DMS79 (cell line): ENCODE data around the gene LRRC7.
"Not testable (repeated sequence)": the region's sequence is repeated elsewhere in the genome, so short reads cannot be mapped to it uniquely, and the experiment has no call there.

Source experiments
- DNase-seq: peaks from one replicate; lab custom pipeline; 2025; lab: John Stamatoyannopoulos, UW

The LRRC7 gene

DNA sequence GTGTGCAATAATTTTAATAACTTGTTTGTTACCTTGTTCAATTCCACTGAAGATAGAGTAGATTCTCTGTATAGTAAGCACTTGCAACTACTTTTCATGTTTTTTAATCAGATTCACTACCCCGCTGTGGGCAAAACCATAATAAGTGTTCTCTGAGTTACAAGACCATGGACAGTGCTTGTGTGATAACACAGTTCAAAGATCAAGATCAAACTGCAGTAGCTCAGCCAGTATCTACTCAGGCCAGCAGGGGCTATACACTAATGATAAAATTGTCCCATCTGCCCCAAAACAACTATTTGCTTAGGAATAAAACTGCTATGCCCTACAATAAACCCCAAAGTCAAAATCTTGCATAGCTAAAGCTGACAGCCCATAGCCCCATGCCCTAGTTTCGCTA is 129.6 kb downstream of the LRRC7 start:
- DNase-seq: no peak

DNA sequence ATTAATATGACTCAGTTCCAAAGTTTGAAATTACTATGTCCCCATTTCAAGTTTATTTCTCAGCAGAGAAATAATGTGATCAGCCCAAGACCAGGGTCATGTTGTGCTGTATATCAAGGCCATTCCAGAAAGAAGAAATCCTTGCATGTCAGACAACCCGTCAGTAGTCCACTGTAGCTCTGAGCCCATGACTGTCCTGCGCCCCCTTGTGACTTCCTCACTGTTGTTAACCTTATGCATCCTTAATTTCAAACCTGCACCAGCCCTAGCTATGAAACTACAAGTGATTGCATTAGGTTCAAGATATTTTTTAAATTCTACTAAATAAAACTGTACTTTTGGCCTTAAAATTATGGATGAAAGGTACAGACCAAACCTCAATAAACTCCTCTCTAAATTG is 133.0 kb downstream of the LRRC7 start:
- DNase-seq: no peak

DNA sequence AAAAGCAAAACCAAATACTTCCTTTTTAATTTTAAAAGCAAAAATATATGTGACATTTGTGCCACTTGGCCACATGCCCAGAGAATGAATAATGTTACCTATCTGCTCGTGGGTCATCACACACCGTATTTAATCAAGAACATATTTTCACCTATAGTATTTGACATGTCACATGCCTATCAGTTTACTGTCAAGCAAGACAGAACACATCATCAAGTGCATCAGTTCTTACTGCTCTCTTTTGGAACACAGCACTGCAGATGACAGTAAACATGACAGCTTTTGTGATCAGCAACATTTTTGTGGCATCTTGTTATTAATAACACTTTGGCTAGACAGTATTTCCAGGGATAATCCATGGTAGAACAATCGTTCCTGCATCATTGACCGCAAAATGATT is 134.4 kb downstream of the LRRC7 start:
- DNase-seq: no peak

DNA sequence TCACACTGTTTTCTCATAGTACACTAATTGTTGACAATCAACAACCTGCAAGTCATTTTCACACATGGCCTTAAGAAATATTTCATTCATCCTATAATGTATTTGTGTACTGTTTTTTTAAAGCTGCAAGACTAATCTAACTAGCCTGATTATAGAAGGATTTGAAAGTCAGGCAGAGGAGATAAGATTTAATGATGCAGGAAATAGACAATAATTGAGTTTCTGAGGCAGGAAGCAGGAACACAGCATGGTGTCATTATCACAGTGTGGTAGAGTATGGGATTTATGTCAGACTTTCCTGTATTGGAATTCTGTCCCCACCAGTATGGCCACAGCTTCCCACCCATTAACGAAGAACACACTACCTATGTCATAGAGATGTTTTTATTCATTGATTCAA is 138.8 kb downstream of the LRRC7 start:
- DNase-seq: no peak

DNA sequence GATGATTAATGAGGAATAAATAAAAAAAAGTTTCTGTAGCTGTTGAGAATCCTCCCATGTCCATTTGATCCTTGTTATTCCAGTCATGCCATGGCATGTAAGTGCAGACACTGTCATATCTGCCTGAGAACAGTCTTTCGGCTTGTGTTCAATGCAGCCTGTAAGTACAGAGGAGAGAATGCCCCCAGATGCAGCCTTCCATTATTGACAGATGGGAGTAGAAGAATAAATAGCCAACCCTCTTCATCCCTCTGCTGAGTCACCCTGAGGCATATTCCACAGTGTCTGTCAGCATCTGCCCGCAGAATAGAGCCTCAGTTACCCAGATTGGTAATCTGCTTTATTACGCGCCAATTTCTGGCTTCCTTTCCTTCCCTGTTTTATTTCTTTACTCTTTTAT is 139.4 kb downstream of the LRRC7 start:
- DNase-seq: no peak

DNA sequence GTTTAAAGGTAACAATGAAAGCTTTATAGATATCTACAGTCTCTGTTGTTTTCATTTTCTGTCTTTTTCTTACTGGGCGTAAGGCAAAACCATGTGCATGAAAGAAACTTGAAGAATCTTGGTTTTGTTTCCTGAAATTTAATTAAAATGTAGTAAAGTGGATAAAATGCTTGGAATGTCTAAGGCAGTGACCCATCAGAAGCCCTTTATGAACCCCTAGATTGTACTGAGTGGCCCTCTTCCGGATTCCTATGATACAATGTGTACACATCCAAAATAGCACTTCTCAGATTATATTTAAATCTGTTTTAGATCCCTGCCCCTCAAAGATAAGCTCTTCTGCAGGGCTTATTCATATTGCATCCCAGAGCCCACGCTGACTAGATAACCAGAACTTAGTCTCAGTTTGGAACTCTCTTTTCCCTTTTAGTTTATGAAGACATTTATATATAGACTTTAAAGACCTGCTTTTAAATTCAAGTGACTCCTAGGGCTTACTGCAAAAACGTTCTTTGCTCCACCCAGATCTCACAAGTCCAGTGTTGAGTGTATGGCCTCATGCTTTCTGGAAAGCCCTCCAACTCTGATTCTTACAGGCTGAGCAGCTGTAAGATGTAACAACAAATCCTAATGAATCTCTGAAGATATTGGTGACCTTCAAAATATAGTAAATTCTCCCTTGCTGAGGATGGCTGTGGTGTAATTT is 142.9 kb downstream of the LRRC7 start:
- DNase-seq: no peak

DNA sequence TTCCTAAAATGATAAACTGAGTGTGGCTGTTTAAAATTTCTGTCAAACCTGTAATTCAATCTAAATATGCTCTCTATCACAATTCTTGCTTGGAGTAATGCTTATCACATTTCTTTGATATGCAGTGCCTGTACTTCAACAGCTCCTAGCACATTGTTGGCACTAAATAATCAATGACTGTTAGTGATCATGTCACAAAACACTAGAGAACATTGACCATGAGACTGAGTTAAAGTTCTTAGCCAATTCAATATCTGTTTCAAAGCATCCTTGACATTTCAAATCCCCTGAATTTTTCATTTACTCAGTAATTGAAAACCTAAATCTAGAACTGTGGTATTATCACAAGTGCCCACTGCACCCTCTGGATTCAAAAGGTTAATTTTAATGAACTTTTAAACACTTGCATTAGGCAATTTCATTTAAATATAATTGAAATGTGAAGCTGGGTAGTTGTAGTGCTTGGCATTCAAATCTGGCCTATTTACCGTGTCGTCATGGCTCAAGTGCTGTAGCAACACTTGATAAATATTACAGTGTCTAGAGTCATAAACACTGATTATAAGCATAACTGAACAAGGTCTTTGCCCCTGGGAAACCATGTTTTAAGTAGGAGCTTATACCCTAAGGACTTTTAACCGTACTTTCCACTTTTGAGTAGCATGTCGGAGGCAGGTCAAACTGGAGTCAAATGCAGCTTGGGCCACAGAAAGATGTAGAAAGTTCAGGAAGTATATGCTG is 143.6 kb downstream of the LRRC7 start:
- DNase-seq: no peak

DNA sequence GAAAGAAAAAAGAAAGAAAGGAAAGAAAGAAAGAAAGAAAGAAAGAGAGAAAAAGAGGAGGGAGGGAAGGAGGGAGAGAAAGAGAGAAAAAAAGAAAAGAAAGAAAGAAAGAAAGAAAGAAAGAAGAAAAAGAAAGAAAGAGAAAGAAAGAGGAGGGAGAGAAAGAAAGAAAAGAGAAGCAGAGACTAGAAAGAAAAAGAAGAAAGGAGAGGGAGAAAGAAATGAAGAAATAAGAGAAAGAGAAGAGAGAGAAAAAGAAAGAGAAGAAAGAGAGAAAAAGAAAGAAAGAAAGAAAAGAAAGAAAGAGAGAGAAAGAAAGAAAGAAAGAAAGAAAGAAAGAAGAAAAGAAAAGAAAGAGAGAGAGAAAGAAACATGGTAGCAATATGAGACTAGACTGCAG is 150.1 kb downstream of the LRRC7 start:
- DNase-seq: not testable (repeated sequence)

DNA sequence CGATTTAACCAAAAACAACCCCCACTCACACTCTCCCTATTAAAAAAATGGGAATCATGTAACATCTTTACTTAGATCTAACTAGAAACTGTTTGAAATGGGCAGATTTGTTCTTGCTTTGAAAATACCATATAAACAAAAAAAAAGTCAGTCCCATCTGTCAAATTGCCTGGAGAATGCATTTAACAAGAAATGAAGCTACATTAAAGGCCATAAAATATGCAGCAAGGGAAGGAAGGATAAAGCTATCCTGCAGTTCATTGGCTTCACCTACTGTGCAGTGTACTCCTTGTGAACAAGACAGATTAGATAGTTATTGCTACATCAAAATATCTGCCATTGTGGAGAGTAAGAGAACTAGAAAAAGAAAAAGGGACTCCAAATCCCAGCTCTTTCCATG is 160.5 kb downstream of the LRRC7 start:
- DNase-seq: no peak

DNA sequence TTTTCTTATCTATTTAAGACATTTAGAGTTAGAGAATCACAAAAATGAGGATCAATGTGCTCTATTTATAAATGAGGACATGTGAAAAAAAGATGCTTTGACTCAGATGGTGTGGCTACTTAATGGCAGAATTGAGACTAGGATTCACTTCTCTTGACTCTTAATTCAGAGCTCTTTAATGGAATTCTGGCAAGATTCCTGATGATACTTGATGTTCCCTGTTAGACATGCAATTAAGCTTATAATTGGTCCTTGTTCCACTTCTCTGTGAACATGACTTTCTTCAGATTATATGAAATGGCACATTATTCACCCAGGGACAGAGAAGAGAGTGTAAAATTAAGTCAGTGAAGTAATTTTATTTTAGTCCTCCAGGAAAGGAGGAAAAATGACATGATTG is 165.3 kb downstream of the LRRC7 start:
- no peak for DNase-seq

DNA sequence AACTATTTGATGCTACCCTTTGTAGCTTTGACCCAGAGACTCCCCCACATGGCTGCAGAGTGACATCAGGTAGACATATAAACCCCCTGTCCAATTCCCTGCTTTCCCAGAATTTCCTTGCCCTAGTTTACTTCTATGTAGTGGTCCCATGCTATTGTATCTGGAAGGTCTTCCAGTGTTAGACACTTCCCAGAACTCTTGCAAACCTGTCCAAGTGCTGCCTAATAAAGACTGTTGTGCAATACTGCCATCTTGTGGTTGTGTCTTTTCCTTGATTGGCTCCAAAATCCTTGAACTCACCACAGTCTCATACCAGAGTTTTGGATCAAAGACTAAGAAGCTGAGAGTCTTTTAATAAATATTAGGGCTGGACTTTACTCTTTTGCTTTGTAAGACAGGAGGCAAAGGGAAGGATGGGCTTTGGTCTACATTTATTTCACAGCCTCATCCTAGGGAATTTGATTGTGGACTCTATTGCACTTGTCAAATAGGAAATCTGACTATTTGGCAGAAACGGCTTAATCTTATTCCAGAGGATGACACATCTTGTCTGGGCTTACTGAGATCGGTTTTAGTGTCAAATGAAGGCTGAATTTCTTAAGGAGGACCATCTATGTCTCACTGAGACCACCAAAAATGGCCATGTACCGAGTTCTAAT is 169.9 kb downstream of the LRRC7 start:
- no peak for DNase-seq

DNA sequence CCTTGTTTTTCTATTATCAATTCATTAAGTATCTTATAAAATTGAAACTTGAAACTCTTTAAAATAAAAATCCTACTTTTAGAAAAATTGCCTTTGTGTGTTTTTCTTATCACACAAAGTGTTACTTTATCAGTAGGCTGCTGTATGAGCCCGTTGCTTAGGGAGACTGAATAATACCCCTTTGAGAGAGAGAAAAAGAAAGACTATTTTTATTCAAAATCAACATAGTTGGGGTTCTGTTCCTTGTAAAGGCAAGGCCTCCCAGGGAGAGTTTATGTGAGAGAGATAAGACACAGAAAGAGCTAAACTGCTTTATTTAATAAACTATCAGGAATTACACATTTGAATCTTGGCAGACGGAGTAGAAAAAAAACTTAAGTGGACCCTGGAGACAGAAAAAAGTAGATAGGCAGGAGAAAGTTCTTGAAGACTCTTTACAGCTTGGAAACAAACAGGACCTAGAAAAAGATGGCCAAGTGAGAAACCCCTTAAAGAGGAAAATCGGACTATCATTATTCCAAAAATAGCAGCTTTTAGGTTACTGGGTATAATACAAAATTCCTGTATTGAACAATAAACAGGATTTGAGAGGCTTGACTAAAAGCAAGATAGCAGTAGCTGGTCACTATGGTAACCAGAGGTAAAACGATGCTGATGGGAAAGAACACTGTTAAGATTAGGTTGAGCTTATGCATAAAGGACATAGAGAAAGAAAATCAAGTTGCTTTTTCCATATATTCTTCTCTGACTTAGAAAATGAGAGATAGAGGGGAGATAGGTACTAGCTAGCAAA is 170.9 kb downstream of the LRRC7 start:
- no peak for DNase-seq

DNA sequence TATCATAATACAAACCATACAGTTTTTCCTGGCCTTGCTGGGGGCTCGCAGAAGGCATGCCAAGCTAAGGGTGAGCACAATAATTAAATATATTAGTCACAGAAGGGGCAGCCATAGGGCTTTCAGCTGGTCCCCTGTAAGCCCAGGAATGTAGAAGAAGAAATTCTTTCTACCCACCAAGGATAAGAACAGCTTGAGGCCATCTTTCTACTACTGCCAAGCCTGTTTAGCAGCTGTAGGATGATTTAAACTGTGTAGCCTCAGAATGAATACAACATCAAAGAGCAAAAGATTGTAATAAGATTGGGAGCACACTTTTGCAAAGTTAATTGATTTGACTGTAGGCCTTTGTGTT is 171.5 kb downstream of the LRRC7 start:
- DNase-seq: no peak

DNA sequence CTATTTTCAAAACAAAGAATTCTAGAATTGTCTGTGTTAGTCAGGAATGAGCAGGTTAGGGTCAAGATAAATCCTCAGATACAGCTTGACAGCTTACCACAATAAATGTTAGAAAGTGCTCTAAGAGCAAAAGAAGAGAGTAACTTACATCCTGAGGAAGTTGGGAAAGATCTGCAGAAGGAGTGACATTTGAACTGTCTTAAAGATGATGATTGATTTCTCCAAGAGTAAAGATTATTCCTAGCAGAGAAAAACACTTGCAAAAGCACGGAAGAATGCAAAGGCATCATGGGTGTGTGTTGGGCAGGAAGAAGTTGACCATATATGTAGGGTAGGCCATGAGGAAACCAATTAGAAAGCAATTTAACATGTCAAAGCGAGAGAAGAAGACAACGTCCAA is 175.4 kb downstream of the LRRC7 start:
- no peak for DNase-seq

DNA sequence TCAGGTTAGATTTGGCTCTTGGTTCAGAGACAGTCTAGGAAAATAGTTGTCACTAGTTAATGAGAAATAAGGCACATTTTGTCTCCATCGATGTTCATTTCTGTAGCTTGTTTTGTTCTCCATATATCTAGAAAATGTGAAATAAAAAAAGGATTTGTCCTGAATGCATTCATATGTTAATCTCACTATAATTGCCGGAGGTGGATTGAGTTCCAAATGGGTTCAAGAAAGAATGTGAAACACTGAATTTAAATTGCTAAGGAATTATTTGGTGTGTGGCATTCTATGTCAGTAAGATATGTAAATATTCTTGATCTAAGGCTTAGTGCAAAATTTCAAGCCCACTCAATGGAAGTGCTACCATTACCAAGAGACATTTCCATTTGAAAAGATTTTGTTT is 176.7 kb downstream of the LRRC7 start:
- DNase-seq: no peak

DNA sequence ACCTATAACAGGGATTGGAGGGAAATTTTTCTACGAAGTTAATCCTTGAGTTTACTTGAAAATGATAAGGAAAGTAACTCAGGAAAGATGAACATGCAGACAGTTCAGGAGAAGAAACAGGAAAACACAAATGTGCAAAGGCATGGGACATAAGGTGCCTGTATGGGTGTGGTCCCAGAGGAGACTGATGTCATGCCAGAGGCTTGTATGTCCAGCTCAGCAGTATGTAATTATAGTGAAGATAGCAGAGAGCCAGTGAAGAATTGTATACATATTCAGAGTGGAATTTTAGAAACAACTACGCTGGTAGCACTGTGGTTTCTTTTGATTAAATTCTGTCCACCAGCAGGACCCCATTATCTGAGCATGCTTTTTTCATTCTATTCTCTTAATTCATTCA is 179.5 kb downstream of the LRRC7 start:
- no peak for DNase-seq

DNA sequence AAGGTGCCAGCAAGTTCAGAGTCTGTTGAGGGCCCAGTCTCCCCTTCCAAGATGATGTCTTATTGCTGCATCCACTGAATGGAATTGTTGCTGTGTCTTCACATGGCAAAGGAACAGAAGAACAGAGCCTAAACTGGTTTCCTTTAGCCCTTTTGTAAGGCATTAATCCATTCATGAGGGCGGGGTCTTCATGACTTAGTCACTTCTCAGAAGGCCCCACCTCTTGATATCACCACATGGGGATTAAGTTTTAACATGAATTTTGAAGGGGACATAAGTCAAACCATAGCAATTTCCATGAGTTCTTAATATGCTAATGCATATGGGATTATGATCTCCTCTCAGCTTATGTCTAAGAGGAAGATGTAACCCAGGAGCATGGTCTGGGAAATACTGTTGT is 182.9 kb downstream of the LRRC7 start:
- no peak for DNase-seq

DNA sequence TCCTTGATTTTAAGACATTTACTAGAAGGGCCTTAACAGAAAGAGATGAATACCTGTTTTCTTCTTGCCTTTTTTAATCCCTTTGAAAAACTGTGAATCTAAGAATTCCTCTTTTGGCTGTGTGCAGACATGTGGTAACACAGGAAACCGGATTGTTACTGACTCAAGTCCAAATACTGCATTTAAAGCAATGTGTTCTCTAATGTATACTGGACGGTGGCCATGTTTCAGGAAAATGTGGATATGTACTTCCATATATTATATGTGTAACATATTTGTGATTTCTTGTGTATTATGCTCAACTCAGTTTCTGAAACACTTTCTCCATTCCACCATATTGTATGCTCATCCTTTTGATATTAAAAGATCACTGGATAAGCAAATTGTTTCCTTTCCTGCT is 185.1 kb downstream of the LRRC7 start:
- no peak for DNase-seq

DNA sequence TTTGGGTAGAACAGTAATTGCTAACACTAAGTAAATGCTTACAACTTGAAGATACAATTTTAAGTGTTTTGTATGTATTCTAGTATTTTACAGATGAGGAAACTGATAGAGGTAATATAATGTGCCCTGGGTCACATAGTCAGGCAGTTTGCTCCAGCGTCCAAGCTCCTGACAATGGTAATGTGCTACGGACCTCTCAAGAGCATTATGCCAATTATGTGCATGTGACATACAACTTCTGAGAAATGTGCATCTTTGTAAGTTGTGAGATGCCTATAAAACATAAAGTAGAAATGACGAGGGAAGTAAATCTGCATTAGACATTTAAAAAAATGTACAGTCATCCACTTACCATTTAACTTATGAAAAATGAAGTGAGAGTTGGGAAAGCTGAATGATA is 186.8 kb downstream of the LRRC7 start:
- DNase-seq: no peak

DNA sequence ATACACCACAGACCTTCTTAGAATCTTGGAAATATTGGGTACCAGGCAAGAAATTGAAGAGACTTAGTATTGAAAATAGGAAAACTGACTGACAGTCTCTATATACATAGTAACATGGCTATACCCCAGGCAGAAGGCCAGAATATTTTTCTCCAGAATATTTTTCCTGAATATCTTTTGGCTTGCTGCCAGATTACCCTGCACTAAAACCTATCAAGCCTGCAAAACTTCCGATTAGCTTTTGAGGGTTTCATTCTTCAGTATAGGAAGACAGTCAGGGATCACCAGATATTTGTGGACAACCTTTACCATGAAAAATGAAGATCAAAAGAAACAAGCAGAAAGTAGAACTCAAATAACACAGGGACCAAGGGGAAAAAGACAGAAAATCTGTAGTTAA is 187.9 kb downstream of the LRRC7 start:
- no peak for DNase-seq

DNA sequence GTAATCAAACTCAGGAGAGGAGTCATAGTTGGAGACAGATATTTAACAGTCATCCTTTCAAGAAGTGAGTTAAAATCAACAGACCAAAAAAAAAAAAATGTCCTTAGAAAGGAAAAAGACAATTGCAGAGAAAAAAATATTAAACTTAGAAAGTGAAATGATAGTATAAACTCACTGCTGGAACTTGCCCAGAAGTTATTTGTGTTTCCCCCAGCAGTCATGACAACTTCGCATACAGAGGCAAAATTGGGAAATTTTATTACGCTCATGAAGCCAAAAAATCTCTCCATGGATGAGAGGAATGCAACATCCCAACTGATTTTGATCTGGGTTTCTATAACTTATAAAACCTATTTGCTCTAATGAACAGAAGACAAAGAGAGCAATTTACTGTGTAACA is 198.2 kb downstream of the LRRC7 start:
- no peak for DNase-seq

DNA sequence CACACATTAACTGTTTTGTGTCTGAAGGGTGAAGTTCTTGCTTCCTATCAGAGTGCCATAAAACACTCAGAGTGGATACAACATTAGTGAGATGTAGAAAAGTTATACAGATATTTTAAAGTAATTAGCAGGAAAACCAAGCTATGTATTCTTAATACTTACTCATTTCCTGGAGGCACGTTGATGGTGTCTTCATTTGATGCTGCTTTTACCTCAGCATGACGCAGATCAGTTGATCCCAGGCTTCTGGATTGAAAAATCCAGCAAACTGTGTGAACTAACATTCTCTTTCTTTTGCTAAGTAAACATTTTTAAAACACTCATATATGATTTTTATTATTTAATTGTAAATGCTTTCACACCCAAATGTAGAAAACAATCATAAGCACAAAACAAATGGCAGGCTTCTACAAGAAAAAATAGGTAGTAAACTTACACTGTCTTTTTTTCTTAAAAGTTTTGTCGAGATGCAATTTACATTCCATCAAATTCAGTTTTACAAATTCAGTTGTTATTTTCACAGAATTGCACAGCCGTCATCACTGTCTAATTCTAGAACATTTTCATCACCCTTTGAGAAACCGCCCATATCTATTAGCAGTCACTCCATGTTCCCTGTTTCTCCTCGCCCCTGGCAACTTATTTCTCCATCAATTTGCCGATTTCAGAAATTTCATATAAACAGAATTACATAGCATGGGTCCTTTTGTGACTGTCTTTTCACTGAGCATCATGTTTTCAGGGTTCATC is 198.9 kb downstream of the LRRC7 start:
- no peak for DNase-seq
